Breast epithelium (tissue), 4 donors: ENCODE measurements around the gene SAYSD1. TPM values are rescaled to one million over a fixed set of nuclear protein-coding genes. Genes with fewer than 3 reads are reported as not detected.
"Not testable (repeated sequence)": the region's sequence is repeated elsewhere in the genome, so short reads cannot be mapped to it uniquely, and the experiment has no call there.

ENCODE experiments used
- DNase-seq, 2 donors: peaks; one replicate each; pipeline ENCODE4 v3.0.0-alpha.2; 2019; ENCODE audit warnings: low spot score in 2 of 2
- H3K27ac ChIP-seq, 2 donors: fragments of 200-600 bp; sonication (generic) in 1 of 2; one replicate each; pipeline ENCODE4 v1.5.1; 2016 to 2019; ENCODE audit warnings: mild to moderate bottlenecking in 1 of 2
- H3K27me3 ChIP-seq, 2 donors: fragments of 200-600 bp; sonication (generic) in 1 of 2; one replicate each; pipeline versions ENCODE4 v1.5.1 to v1.6.0; 2017 to 2019; ENCODE audit warnings: control low read depth in 1 of 2, mild to moderate bottlenecking in 1 of 2
- H3K36me3 ChIP-seq: fragments of 200-600 bp; one replicate; pipeline ENCODE4 v1.5.1; 2019
- H3K4me1 ChIP-seq, 2 donors: fragments of 200-600 bp; sonication (generic); one replicate each; pipeline ENCODE4 v1.5.1; 2016 to 2019; ENCODE audit warnings: control low read depth in 1 of 2
- H3K4me3 ChIP-seq, 3 donors: fragments of 200-600 bp; sonication (generic); 1 replicate in 2 of 3; 2 replicates in 1 of 3; pipeline ENCODE4 v1.5.1; 2016 to 2019; ENCODE audit warnings: mild to moderate bottlenecking in 3 of 3, moderate library complexity in 2 of 3
- H3K9me3 ChIP-seq, 2 donors: fragments of 200-600 bp; sonication (generic) in 1 of 2; one replicate each; pipeline ENCODE4 v1.5.1; 2016 to 2019; ENCODE audit warnings: control low read depth in 1 of 2
- CTCF ChIP-seq, 3 donors: fragments of 450-650 bp; IDR thresholded peaks; one replicate each; pipeline ENCODE4 v1.5.1; 2016 to 2017; ENCODE audit warnings: antibody characterized with exemption in 3 of 3, mild to moderate bottlenecking in 3 of 3, moderate library complexity in 3 of 3
- POLR2A ChIP-seq: fragments of 450-650 bp; IDR thresholded peaks from one replicate; pipeline ENCODE4 v1.6.1; 2016; ENCODE audit warnings: antibody characterized with exemption, mild to moderate bottlenecking, moderate library complexity
- POLR2AphosphoS5 ChIP-seq, 3 donors: sonication (generic); formaldehyde crosslinking; IDR thresholded peaks; one replicate each; pipeline ENCODE4 v1.6.1; 2017; ENCODE audit warnings: antibody characterized with exemption in 3 of 3
- intact Hi-C: fragments of 100-400 bp; cut with DNase I; formaldehyde crosslinking; loops from one replicate; pipeline ENCODE4 v1.15.1; 2023; ENCODE audit warnings: low total_unique reads
- total RNA-seq, 3 donors: library from RNA; depleted of rRNA; stranded (reverse); fragments of >200 nt; gene quantifications; one replicate each; pipeline ENCODE4 v1.1.0, GENCODE V29; 2016

SAYSD1 gene
- total RNA-seq, 3 donors from 2014 or later: 21.3 to 35.3 (median 21.8) TPM

- Histone ChIP-seq H3K4me3 (no peak overlapping the region), H3K27me3 (peaks cover 0 to 4% of the 10 kb centered on the region in 2 donors), H3K36me3 (no peaks in the 10 kb centered on the region), H3K4me1 (no peaks in the 10 kb centered on the region), H3K9me3 (peaks cover 5 to 13% of the 10 kb centered on the region in 2 donors), H3K27ac (no peak overlapping the region)
- TF ChIP-seq POLR2A (no peak), CTCF (IDR thresholded peaks at IDR 0.05) (no peak), POLR2AphosphoS5 (IDR thresholded peaks at IDR 0.05) (no peak)
- intact Hi-C loops: loop anchor here (10.0 kb wide), 1 partner anchor 1894 kb away; the partner anchor contains the start of gene UNC5CL
- DNase-seq: no peak
These were observed 25.7 kb upstream of the SAYSD1 start for GRCh38 chr6:39140556-39141167.

GRCh38 chr6:39137245-39137644 lies 22.3 kb upstream of the SAYSD1 start:
- Histone ChIP-seq H3K4me1 (no peaks in the 10 kb centered on the region), H3K27ac (no peak overlapping the region), H3K27me3 (peaks cover 0 to 4% of the 10 kb centered on the region in 2 donors), H3K4me3 (no peak overlapping the region), H3K36me3 (no peaks in the 10 kb centered on the region), H3K9me3 (peaks cover 5 to 13% of the 10 kb centered on the region in 2 donors)
- DNase-seq: no peak
- no peak for TF ChIP-seq POLR2AphosphoS5 (IDR thresholded peaks at IDR 0.05)
- TF ChIP-seq POLR2A: no peak
- TF ChIP-seq CTCF (IDR thresholded peaks at IDR 0.05): no peak
- intact Hi-C loops: no loop called here

GRCh38 chr6:39136207-39136606 lies 21.2 kb upstream of the SAYSD1 start:
- H3K9me3 ChIP-seq: peaks cover 5 to 13% of the 10 kb centered on the region in 2 donors
- DNase-seq, H3K36me3 ChIP-seq, H3K27me3 ChIP-seq, intact Hi-C loops, H3K4me1 ChIP-seq, H3K27ac ChIP-seq, H3K4me3 ChIP-seq: not testable (repeated sequence)

- DNase-seq, H3K27me3 ChIP-seq, H3K4me1 ChIP-seq, intact Hi-C loops, H3K4me3 ChIP-seq, H3K27ac ChIP-seq, H3K36me3 ChIP-seq: not testable (repeated sequence)
- peaks cover 5 to 13% of the 10 kb centered on the region in 2 donors for H3K9me3 ChIP-seq
These were observed 19.8 kb upstream of the SAYSD1 start for GRCh38 chr6:39134761-39135160.

- TF ChIP-seq POLR2AphosphoS5 (IDR thresholded peaks at IDR 0.05): no peak
- no peak for TF ChIP-seq CTCF (IDR thresholded peaks at IDR 0.05)
- no peak for TF ChIP-seq POLR2A
- H3K9me3 ChIP-seq: no peaks in the 10 kb centered on the region
These were observed 15.7 kb upstream of the SAYSD1 start for GRCh38 chr6:39130691-39131090.

GRCh38 chr6:39128832-39129231 lies 13.8 kb upstream of the SAYSD1 start:
- no peaks in the 10 kb centered on the region for H3K27me3 ChIP-seq
- H3K4me1 ChIP-seq: no peaks in the 10 kb centered on the region
- no peak overlapping the region for H3K27ac ChIP-seq
- H3K4me3 ChIP-seq: no peak overlapping the region
- intact Hi-C loops: no loop called here
- H3K9me3 ChIP-seq: no peaks in the 10 kb centered on the region
- no peaks in the 10 kb centered on the region for H3K36me3 ChIP-seq
- TF ChIP-seq POLR2AphosphoS5 (IDR thresholded peaks at IDR 0.05): no peak
- TF ChIP-seq CTCF (IDR thresholded peaks at IDR 0.05): no peak
- TF ChIP-seq POLR2A: no peak
- no peak for DNase-seq

More at GRCh38 chr6:39130691-39131090, 15.7 kb upstream of the SAYSD1 start:
- Histone ChIP-seq H3K27ac (no peak overlapping the region), H3K4me1 (no peaks in the 10 kb centered on the region), H3K36me3 (no peaks in the 10 kb centered on the region), H3K27me3 (no peaks in the 10 kb centered on the region), H3K4me3 (no peak overlapping the region)
- DNase-seq: no peak
- intact Hi-C loops: no loop called here
